ENCODE data around the gene ZCCHC7. TPM values are rescaled to one million over a fixed set of nuclear protein-coding genes. Genes with fewer than 3 reads are reported as not detected.

Gene ZCCHC7
- total and polyA plus RNA-seq, 4 donors = 7.7 to 28.0 (median 12.6) TPM

DNA sequence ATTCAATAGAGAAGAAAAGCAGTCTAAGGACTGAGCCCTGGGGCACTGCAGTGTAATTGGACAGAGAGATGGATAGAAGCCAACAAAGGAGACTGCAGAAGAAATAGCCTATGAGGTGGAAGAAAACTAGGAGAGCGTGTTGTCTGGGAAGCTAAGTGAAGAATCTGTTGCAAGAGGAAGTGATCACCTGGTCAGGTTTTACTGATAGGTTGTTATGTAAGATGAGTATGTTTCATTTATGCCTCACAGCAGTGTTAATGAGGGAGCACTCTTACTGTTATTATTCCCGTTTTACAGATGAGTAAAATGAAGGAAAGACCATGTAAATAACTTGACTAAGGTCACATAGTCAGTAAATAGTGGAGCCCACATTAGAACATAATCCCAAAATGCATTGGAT lies 222.1 kb downstream of the ZCCHC7 start:
- Histone ChIP-seq H3K36me3 (ENCODE audit: control insufficient read depth in 4 of 4, insufficient read depth in 4 of 4, low read length in 4 of 4) (no peaks in the 10 kb centered on the region), H3K9me3 (ENCODE audit: control insufficient read depth in 4 of 4, insufficient read depth in 3 of 4, low read length in 3 of 4) (no peaks in the 10 kb centered on the region), H3K27ac (ENCODE audit: low read depth in 1 of 2, low read length in 1 of 2) (no peak overlapping the region), H3K9ac (ENCODE audit: insufficient read depth in 1 of 2, low read length in 2 of 2) (no peak overlapping the region), H3K27me3 (ENCODE audit: control insufficient read depth in 3 of 3, insufficient read depth in 3 of 3, low read length in 2 of 3) (no peaks in the 10 kb centered on the region), H3K4me3 (no peak overlapping the region), H3K4me1 (ENCODE audit: control insufficient read depth in 5 of 5, insufficient read depth in 5 of 5, low read length in 5 of 5) (no peaks in the 10 kb centered on the region)
- TF ChIP-seq, protein P1, sequence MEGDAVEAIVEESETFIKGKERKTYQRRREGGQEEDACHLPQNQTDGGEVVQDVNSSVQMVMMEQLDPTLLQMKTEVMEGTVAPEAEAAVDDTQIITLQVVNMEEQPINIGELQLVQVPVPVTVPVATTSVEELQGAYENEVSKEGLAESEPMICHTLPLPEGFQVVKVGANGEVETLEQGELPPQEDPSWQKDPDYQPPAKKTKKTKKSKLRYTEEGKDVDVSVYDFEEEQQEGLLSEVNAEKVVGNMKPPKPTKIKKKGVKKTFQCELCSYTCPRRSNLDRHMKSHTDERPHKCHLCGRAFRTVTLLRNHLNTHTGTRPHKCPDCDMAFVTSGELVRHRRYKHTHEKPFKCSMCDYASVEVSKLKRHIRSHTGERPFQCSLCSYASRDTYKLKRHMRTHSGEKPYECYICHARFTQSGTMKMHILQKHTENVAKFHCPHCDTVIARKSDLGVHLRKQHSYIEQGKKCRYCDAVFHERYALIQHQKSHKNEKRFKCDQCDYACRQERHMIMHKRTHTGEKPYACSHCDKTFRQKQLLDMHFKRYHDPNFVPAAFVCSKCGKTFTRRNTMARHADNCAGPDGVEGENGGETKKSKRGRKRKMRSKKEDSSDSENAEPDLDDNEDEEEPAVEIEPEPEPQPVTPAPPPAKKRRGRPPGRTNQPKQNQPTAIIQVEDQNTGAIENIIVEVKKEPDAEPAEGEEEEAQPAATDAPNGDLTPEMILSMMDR (IDR thresholded peaks at IDR 0.05; ENCODE audit: control extremely low read depth, extremely low read depth) = no peak
- 69 to 96% methylated on average over 2 of the region's 2 CpGs for WGBS, 2 donors
- no peak for ATAC-seq (ENCODE audit: insufficient read depth, low FRiP score)
- DNase-seq = no peak

DNA sequence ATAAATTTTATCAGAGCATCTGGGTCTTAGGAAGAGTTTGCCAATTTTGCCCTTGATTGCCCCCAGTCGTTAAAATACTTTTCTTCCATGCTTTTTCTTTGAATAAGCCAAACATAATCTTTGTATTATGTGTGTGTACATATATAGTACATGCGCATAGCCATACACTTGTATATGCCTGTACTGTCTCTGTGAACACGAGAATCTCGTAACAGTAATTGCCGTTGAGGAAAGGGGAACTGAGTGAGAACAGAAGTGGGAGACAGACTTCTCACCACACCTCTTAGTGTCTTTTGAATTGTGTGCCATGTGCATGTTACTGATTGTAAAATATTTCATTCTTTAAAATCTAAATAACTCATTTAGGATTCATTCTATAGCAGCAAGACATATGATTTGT lies 222.5 kb downstream of the ZCCHC7 start:
- 70 to 75% methylated on average over 5 of the region's 5 CpGs for WGBS, 2 donors
- H3K4me3 ChIP-seq = no peak overlapping the region
- ATAC-seq (ENCODE audit: insufficient read depth, low FRiP score) (no peak), DNase-seq (no peak)
- H3K9ac ChIP-seq (ENCODE audit: insufficient read depth in 1 of 2, low read length in 2 of 2) = no peak overlapping the region
- no peaks in the 10 kb centered on the region for H3K36me3 ChIP-seq (ENCODE audit: control insufficient read depth in 4 of 4, insufficient read depth in 4 of 4, low read length in 4 of 4)
- TF ChIP-seq, protein P1 (IDR thresholded peaks at IDR 0.05; ENCODE audit: control extremely low read depth, extremely low read depth) = no peak
- no peaks in the 10 kb centered on the region for H3K9me3 ChIP-seq (ENCODE audit: control insufficient read depth in 4 of 4, insufficient read depth in 3 of 4, low read length in 3 of 4)
- H3K27me3 ChIP-seq (ENCODE audit: control insufficient read depth in 3 of 3, insufficient read depth in 3 of 3, low read length in 2 of 3) = no peaks in the 10 kb centered on the region
- H3K4me1 ChIP-seq (ENCODE audit: control insufficient read depth in 5 of 5, insufficient read depth in 5 of 5, low read length in 5 of 5) = no peaks in the 10 kb centered on the region
- H3K27ac ChIP-seq (ENCODE audit: low read depth in 1 of 2, low read length in 1 of 2) = no peak overlapping the region

DNA sequence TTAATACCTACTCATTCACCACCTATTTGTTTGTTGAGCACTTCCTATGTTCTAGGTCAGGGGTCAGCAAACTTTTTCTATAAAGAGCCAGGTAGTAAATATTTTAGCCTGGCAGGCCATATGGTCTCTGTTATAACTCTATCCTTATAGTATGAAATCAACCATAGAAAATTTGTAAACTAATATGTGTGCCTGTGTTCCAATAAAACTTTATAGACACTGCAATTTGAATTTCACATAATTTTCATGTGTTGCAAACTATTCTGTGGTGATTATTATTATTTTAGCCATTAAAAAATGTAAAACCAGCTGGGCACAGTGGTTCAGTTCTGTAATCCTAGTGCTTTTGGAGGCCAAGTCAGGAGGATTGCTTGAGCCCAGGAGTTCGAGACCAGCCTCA lies 223.3 kb downstream of the ZCCHC7 start:
- Histone ChIP-seq H3K4me3 (no peak overlapping the region), H3K9me3 (ENCODE audit: control insufficient read depth in 4 of 4, insufficient read depth in 3 of 4, low read length in 3 of 4) (no peaks in the 10 kb centered on the region), H3K9ac (ENCODE audit: insufficient read depth in 1 of 2, low read length in 2 of 2) (no peak overlapping the region), H3K36me3 (ENCODE audit: control insufficient read depth in 4 of 4, insufficient read depth in 4 of 4, low read length in 4 of 4) (no peaks in the 10 kb centered on the region), H3K4me1 (ENCODE audit: control insufficient read depth in 5 of 5, insufficient read depth in 5 of 5, low read length in 5 of 5) (no peaks in the 10 kb centered on the region), H3K27me3 (ENCODE audit: control insufficient read depth in 3 of 3, insufficient read depth in 3 of 3, low read length in 2 of 3) (no peaks in the 10 kb centered on the region), H3K27ac (ENCODE audit: low read depth in 1 of 2, low read length in 1 of 2) (no peak overlapping the region)
- WGBS, 2 donors = 99 to 100% methylated on average over 1 of the region's 1 CpG
- no peak for ATAC-seq (ENCODE audit: insufficient read depth, low FRiP score)
- no peak for DNase-seq
- TF ChIP-seq, protein P1 (IDR thresholded peaks at IDR 0.05; ENCODE audit: control extremely low read depth, extremely low read depth) = no peak

DNA sequence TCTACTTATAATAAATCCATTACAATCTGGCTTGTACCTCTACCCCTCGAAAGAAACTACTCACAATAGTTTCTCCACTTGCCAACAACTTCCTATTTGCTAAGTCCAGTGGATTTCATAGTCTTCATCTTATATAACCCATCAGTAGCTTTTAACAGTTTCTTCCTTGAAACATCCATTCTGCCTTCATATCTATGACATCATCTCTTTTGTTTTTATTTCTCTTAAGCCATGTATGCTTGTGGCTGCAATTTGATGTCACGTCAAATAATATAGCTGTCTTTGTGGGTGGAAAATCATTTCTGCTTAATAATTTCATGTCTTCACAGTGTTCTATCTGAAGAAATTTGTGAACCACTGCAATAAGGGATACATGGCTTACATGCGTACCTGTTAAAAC lies 224.7 kb downstream of the ZCCHC7 start:
- Histone ChIP-seq H3K9me3 (ENCODE audit: control insufficient read depth in 4 of 4, insufficient read depth in 3 of 4, low read length in 3 of 4) (no peaks in the 10 kb centered on the region), H3K36me3 (ENCODE audit: control insufficient read depth in 4 of 4, insufficient read depth in 4 of 4, low read length in 4 of 4) (peaks cover 0 to 1% (median 0%) of the 10 kb centered on the region in 4 donors), H3K9ac (ENCODE audit: insufficient read depth in 1 of 2, low read length in 2 of 2) (no peak overlapping the region), H3K4me3 (no peak overlapping the region), H3K27me3 (ENCODE audit: control insufficient read depth in 3 of 3, insufficient read depth in 3 of 3, low read length in 2 of 3) (no peaks in the 10 kb centered on the region), H3K4me1 (ENCODE audit: control insufficient read depth in 5 of 5, insufficient read depth in 5 of 5, low read length in 5 of 5) (no peaks in the 10 kb centered on the region), H3K27ac (ENCODE audit: low read depth in 1 of 2, low read length in 1 of 2) (no peak overlapping the region)
- TF ChIP-seq, protein P1 (IDR thresholded peaks at IDR 0.05; ENCODE audit: control extremely low read depth, extremely low read depth) = no peak
- ATAC-seq (ENCODE audit: insufficient read depth, low FRiP score) (no peak), DNase-seq (no peak)
- WGBS, 2 donors = 67 to 87% methylated on average over 3 of the region's 3 CpGs

Data from lung (tissue), 12 donors.